ENCODE measurements around the gene KRT37. TPM values are rescaled to one million over a fixed set of nuclear protein-coding genes. Genes with fewer than 3 reads are reported as not detected.

Gene KRT37
- total and polyA plus RNA-seq, 2 of the 13 experiments (the other 11 are each of a cell fraction or from before 2014, with no cell fraction given) = 0.69 TPM; not detected in 1

DNA sequence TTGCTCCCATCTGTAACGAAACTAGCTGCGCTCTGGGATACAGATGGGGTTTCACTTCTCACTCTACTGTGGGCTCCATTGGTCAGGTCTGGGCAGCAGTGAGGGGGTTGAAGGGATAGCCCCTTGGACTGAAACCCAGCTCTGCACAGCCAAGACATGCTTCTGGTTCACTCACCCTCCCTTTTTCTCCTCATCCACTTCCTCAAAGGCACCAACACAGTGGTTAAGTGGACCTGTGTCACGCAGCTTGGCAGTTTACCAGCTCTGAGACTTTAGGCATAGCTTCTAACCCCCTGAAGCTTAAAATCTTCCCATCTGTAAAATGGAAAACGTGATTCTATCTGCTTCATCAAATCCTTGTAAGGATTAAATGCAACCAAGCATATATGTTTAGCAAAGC is 27.9 kb upstream of the KRT37 start (continued):
- TF ChIP-seq ZXDC (CRISPR knock-in tag; IDR thresholded peaks at IDR 0.05) = no peak
- no peak for TF ChIP-seq ZNF775 (CRISPR knock-in tag; IDR thresholded peaks at IDR 0.05; ENCODE audit: borderline replicate concordance)

GRCh38 chr17:41451154-41451728 is 26.9 kb upstream of the KRT37 start:
- Histone ChIP-seq H3K79me2 (ENCODE audit: insufficient read depth, low read length) (no peaks in the 10 kb centered on the region), H2AFZ (ENCODE audit: low read length) (no peak overlapping the region), H3K4me2 (ENCODE audit: low read depth, low read length) (no peak overlapping the region), H3K27ac (ENCODE audit: extremely low read length, insufficient read depth, low read length) (no peak overlapping the region), H3K4me3 (replicated peaks in 1 of 3; ENCODE audit: insufficient read depth in 1 of 3, low read depth in 2 of 3, low read length in 3 of 3) (no peak overlapping the region), H3K9ac (ENCODE audit: insufficient read depth, low read depth, low read length) (no peak overlapping the region), H4K20me1 (ENCODE audit: insufficient read depth, low read length) (no peaks in the 10 kb centered on the region), H3K9me3 (ENCODE audit: low read length) (no peaks in the 10 kb centered on the region), H3K36me3 (replicated peaks in 1 of 2; ENCODE audit: control insufficient read depth in 1 of 2, insufficient read depth in 2 of 2, low read length in 2 of 2) (no peaks in the 10 kb centered on the region), H3K4me1 (ENCODE audit: insufficient read depth, low read length) (no peaks in the 10 kb centered on the region), H3K27me3 (ENCODE audit: control insufficient read depth in 1 of 2, insufficient read depth in 2 of 2, low read length in 2 of 2) (no peaks in the 10 kb centered on the region; a peak in 1 of 5 replicates)
- DNase-seq (ENCODE audit: low spot score) (no peak), ATAC-seq (no peak), FAIRE-seq (no peak)
- intact Hi-C loops (cut with micrococcal nuclease; ENCODE audit: unreplicated experiment) (no loop called here), in situ Hi-C loops (cut with HindIII; ENCODE audit: extremely low pct_ligation_motif_present, low pct_unique_long_range_greater_than_20kb) (no loop called here)
- WGBS (ENCODE audit: low lambda C conversion rate) = 34% methylated on average over 2 of the region's 2 CpGs
- TF ChIP-seq THAP7 (CRISPR knock-in tag; IDR thresholded peaks at IDR 0.05) = no peak
- no peak for TF ChIP-seq SMC3 (IDR thresholded peaks at IDR 0.05; ENCODE audit: low read length)
- peak; percentile 20 to 41; a peak in 1 of 4 replicates for TF ChIP-seq MAFK (conservative IDR thresholded peaks at IDR 0.05 in 1 of 2, IDR thresholded peaks at IDR 0.05 in 1 of 2; ENCODE audit: low read length in 2 of 2)
- ChIA-PET CTCF (ENCODE audit: low intra/inter-chr PET ratio, low total read pairs) (no interaction called here), POLR2A (no interaction called here)
- no TSS peak for BruUV-seq (replicated peaks)

All from HepG2 (cell line).